ENCODE data around the gene MYO1G. TPM values are rescaled to one million over a fixed set of nuclear protein-coding genes. Genes with fewer than 3 reads are reported as not detected.

MYO1G gene
- total and polyA plus RNA-seq, 9 of the 15 experiments (the other 6 are each of a cell fraction or from before 2014, with no cell fraction given), result 0.03 to 0.62 (median 0.13) TPM; not detected in 1

DNA sequence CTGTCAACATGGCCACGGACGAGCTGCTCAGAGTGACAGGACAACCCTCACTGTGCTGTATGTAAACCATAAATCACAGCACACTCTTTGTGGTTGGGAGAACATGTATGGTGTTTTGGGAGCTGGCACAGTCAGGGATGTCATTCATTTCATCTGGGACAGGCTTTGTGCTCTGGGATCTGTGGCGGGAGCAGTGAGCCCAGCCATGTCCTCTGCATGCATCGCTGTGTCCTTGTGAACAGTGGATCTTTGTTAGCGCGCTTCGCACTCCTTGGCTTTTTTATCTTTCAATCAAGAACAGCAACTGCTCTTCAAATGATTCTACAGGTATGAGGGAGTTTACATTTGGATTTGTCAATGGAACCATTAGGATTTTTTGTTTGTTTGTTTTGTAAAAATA is 28.3 kb upstream of the MYO1G start:
- Histone ChIP-seq H3K9me1 (ENCODE audit: control insufficient read depth, insufficient read depth, low read length) (no peaks in the 10 kb centered on the region), H3K27ac (ENCODE audit: extremely low read depth, low read depth, low read length) (no peak overlapping the region; the same call in 2 of the 3 replicates), H2AFZ (ENCODE audit: low read depth, low read length) (no peak overlapping the region), H3K9me3 (replicated peaks; ENCODE audit: control insufficient read depth, insufficient read depth, low read depth, low read length) (no peaks in the 10 kb centered on the region), H3K4me2 (ENCODE audit: insufficient read depth, low read length) (no peak overlapping the region), H4K20me1 (replicated peaks; ENCODE audit: control insufficient read depth, insufficient read depth, low read length) (peaks cover 5% of the 10 kb centered on the region; the same call in 1 of the 2 replicates), H3K4me3 (no peak overlapping the region), H3K9ac (ENCODE audit: insufficient read depth in 1 of 2, low read depth in 2 of 2, low read length in 2 of 2) (peak overlapping the region in 1 of 2 experiments; percentile 3; a peak in 1 of 4 replicates), H3K79me2 (ENCODE audit: control insufficient read depth, insufficient read depth, low read length) (peaks cover 73% of the 10 kb centered on the region), H3K27me3 (ENCODE audit: control insufficient read depth in 2 of 2, insufficient read depth in 2 of 2, low read length in 2 of 2) (no peaks in the 10 kb centered on the region), H3K4me1 (replicated peaks in 1 of 2; ENCODE audit: control insufficient read depth in 2 of 2, insufficient read depth in 2 of 2, low read length in 2 of 2) (peaks cover 0 to 4% of the 10 kb centered on the region in 2 experiments; a peak in 3 of 5 replicates), H3K36me3 (ENCODE audit: control insufficient read depth, insufficient read depth, low read length) (peaks cover 32% of the 10 kb centered on the region)
- ChIA-PET POLR2A (interaction anchor here (0.6 to 1.4 kb wide), 5 partner anchors 9 to 666 kb away, joined by 3 to 4 read pairs (median 4); no protein-coding TSS in a partner anchor), CTCF (ENCODE audit: low intra/inter-chr PET ratio) (no interaction called here)
- no TSS peak for BruUV-seq (replicated peaks)
- DNase-seq (ENCODE audit: extremely low read depth in 1 of 4, low spot score in 3 of 4) (no peak), ATAC-seq (no peak; the same call in 1 of the 3 replicates), FAIRE-seq (no peak)
- WGBS (ENCODE audit: insufficient coverage, low coverage, missing lambda C conversion rate), result 80% methylated on average over 7 of the region's 7 CpGs
- intact Hi-C loops (cut with micrococcal nuclease) (no loop called here), in situ Hi-C loops (cut with MboI) (no loop called here)
- TF ChIP-seq, protein P1, sequence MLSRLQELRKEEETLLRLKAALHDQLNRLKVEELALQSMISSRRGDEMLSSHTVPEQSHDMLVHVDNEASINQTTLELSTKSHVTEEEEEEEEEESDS (CRISPR knock-in tag; IDR thresholded peaks at IDR 0.05), result no peak
- TF ChIP-seq ZBTB7A (IDR thresholded peaks at IDR 0.05; ENCODE audit: borderline replicate concordance, control insufficient read depth, low read depth, low read length), result no peak
- TF ChIP-seq, protein P2, sequence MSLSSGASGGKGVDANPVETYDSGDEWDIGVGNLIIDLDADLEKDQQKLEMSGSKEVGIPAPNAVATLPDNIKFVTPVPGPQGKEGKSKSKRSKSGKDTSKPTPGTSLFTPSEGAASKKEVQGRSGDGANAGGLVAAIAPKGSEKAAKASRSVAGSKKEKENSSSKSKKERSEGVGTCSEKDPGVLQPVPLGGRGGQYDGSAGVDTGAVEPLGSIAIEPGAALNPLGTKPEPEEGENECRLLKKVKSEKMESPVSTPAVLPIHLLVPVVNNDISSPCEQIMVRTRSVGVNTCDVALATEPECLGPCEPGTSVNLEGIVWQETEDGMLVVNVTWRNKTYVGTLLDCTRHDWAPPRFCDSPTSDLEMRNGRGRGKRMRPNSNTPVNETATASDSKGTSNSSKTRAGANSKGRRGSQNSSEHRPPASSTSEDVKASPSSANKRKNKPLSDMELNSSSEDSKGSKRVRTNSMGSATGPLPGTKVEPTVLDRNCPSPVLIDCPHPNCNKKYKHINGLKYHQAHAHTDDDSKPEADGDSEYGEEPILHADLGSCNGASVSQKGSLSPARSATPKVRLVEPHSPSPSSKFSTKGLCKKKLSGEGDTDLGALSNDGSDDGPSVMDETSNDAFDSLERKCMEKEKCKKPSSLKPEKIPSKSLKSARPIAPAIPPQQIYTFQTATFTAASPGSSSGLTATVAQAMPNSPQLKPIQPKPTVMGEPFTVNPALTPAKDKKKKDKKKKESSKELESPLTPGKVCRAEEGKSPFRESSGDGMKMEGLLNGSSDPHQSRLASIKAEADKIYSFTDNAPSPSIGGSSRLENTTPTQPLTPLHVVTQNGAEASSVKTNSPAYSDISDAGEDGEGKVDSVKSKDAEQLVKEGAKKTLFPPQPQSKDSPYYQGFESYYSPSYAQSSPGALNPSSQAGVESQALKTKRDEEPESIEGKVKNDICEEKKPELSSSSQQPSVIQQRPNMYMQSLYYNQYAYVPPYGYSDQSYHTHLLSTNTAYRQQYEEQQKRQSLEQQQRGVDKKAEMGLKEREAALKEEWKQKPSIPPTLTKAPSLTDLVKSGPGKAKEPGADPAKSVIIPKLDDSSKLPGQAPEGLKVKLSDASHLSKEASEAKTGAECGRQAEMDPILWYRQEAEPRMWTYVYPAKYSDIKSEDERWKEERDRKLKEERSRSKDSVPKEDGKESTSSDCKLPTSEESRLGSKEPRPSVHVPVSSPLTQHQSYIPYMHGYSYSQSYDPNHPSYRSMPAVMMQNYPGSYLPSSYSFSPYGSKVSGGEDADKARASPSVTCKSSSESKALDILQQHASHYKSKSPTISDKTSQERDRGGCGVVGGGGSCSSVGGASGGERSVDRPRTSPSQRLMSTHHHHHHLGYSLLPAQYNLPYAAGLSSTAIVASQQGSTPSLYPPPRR (CRISPR knock-in tag; IDR thresholded peaks at IDR 0.05; ENCODE audit: borderline replicate concordance), result no peak
- no peak for TF ChIP-seq ZNF445 (CRISPR knock-in tag; IDR thresholded peaks at IDR 0.05; ENCODE audit: low read depth)
- no peak for TF ChIP-seq ATF7 (IDR thresholded peaks at IDR 0.05)
- no peak for TF ChIP-seq HCFC1 (IDR thresholded peaks at IDR 0.05; ENCODE audit: low read depth, low read length)
- TF ChIP-seq WHSC1 (IDR thresholded peaks at IDR 0.05; ENCODE audit: low read length), result no peak
- no peak for TF ChIP-seq HDAC3 (IDR thresholded peaks at IDR 0.05; ENCODE audit: borderline replicate concordance, partially characterized antibody)
- TF ChIP-seq, protein P3, sequence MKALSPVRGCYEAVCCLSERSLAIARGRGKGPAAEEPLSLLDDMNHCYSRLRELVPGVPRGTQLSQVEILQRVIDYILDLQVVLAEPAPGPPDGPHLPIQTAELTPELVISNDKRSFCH (CRISPR knock-in tag; IDR thresholded peaks at IDR 0.05), result no peak
- TF ChIP-seq, protein P3 (tag; IDR thresholded peaks at IDR 0.05), result no peak
- TF ChIP-seq HDAC2 (IDR thresholded peaks at IDR 0.05), result no peak
- no peak for TF ChIP-seq ZNF347 (CRISPR knock-in tag; IDR thresholded peaks at IDR 0.05; ENCODE audit: low read depth)
- no peak for TF ChIP-seq TARDBP (IDR thresholded peaks at IDR 0.05)
- no peak for TF ChIP-seq ZNF764 (CRISPR knock-in tag; IDR thresholded peaks at IDR 0.05; ENCODE audit: low read depth)
- TF ChIP-seq ZNF77 (CRISPR knock-in tag; IDR thresholded peaks at IDR 0.05), result no peak
